ENCODE results near the gene MRPS10.

DNA sequence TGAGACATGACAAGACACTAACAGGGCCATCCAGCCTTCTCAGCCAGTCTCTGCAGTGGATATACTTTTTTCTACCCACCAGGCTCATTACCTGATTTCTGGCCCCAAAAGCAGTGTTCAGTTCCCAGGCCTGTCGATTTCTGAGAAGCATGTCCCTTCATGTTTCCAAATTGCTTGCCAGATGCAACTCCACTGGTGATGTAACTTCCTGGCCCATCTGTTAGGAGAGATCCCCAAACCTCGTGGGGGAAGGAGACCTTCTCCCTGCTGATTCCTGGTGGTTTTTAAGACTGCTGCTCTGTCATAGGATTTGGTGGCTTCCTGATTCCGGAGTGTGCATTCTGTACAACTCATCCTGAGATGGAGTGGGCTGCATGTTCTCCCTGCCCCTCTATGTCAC lies 31.6 kb upstream of the MRPS10 start:
- TF ChIP-seq, protein P1, sequence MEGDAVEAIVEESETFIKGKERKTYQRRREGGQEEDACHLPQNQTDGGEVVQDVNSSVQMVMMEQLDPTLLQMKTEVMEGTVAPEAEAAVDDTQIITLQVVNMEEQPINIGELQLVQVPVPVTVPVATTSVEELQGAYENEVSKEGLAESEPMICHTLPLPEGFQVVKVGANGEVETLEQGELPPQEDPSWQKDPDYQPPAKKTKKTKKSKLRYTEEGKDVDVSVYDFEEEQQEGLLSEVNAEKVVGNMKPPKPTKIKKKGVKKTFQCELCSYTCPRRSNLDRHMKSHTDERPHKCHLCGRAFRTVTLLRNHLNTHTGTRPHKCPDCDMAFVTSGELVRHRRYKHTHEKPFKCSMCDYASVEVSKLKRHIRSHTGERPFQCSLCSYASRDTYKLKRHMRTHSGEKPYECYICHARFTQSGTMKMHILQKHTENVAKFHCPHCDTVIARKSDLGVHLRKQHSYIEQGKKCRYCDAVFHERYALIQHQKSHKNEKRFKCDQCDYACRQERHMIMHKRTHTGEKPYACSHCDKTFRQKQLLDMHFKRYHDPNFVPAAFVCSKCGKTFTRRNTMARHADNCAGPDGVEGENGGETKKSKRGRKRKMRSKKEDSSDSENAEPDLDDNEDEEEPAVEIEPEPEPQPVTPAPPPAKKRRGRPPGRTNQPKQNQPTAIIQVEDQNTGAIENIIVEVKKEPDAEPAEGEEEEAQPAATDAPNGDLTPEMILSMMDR (IDR thresholded peaks at IDR 0.05; ENCODE audit: extremely low read depth in 1 of 2, insufficient read depth in 1 of 2, low read depth in 1 of 2, low read length in 2 of 2): no peak
- TF ChIP-seq, protein P2, sequence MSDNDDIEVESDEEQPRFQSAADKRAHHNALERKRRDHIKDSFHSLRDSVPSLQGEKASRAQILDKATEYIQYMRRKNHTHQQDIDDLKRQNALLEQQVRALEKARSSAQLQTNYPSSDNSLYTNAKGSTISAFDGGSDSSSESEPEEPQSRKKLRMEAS (IDR thresholded peaks at IDR 0.05; ENCODE audit: insufficient read depth, insufficient read length): no peak
- TF ChIP-seq EZH2 (IDR thresholded peaks at IDR 0.05; ENCODE audit: borderline replicate concordance, low read depth, low read length, severe bottlenecking) (no peak), POLR2AphosphoS5 (IDR thresholded peaks at IDR 0.05; ENCODE audit: insufficient read depth, low read depth, low read length) (no peak)
